Aorta (tissue), 4 donors: ENCODE results near the gene CTSF. TPM values are rescaled to one million over a fixed set of nuclear protein-coding genes. Genes with fewer than 3 reads are reported as not detected.

Experiments
- polyA plus RNA-seq, 2 donors: library from polyadenylated mRNA; stranded (reverse); fragments of 200-250 nt; gene quantifications; one replicate each; pipeline ENCODE4 v1.2.3, GENCODE V29; 2013
- total RNA-seq, 2 donors: library from RNA; stranded (reverse); fragmentation: NEBNext Ultra II Directional; extraction: Animal tissue kit (Norgen Biotek cat#: 25700); gene quantifications; one replicate each; pipeline ENCODE4 v1.2.1, GENCODE V29; 2021
- donor health status: healthy with polysubstance abuse.
- donor health status: Bipolar disorder and iron deficiency.
- donor health status: DM: no; HTN: no; CAD: no.
- donor health status: DM: yes; HTN: yes; CAD: no.

Gene CTSF
- total and polyA plus RNA-seq, 4 donors, result 38.3 to 110 (median 75.3) TPM

Other genes with a start within 250 kb of the CTSF start
- 1 to 10 TPM; 8.3 to 9.1 TPM for gene RIN1, start 232.2 kb downstream of the CTSF start, total RNA-seq
- 10 to 100 TPM in 1 of 2 donors, 1 to 10 TPM in 1; 1.8 to 13.3 TPM for gene RIN1, start 232.2 kb downstream of the CTSF start, polyA plus RNA-seq
- gene BRMS1, start 223.5 kb downstream of the CTSF start, total RNA-seq, result 10 to 100 TPM; 21.5 to 22.4 TPM
- 10 to 100 TPM; 24.4 to 55.2 TPM for gene BRMS1, start 223.5 kb downstream of the CTSF start, polyA plus RNA-seq
- 10 to 100 TPM; 11.8 to 18.8 TPM for gene B4GAT1, start 221.0 kb downstream of the CTSF start, total RNA-seq
- gene B4GAT1, start 221.0 kb downstream of the CTSF start, polyA plus RNA-seq, result 10 to 100 TPM in 1 of 2 donors, 1 to 10 TPM in 1; 7.0 to 18.3 TPM
- 1 to 10 TPM; 1.9 to 3.3 TPM for gene SLC29A2, start 196.8 kb downstream of the CTSF start, total RNA-seq
- gene SLC29A2, start 196.8 kb downstream of the CTSF start, polyA plus RNA-seq, result 1 to 10 TPM in 1 of 2 donors, under 1 TPM in 1; 0.38 to 3.9 TPM
- 1 to 10 TPM in 1 of 2 donors, under 1 TPM in 1; 0.54 to 7.0 TPM for gene NPAS4, start 147.6 kb downstream of the CTSF start, total RNA-seq
- 1 to 10 TPM in 1 of 2 donors, not detected in 1; 2.5 TPM for gene NPAS4, start 147.6 kb downstream of the CTSF start, polyA plus RNA-seq
- 10 to 100 TPM; 27.6 to 33.5 TPM for gene MRPL11, start 129.8 kb downstream of the CTSF start, total RNA-seq
- 10 to 100 TPM; 40.1 to 54.5 TPM for gene MRPL11, start 129.8 kb downstream of the CTSF start, polyA plus RNA-seq
- 10 to 100 TPM; 11.5 to 15.7 TPM for gene PELI3, start 101.7 kb downstream of the CTSF start, total RNA-seq
- 10 to 100 TPM; 14.3 to 16.3 TPM for gene PELI3, start 101.7 kb downstream of the CTSF start, polyA plus RNA-seq
- 10 to 100 TPM; 15.5 to 24.8 TPM for gene DPP3, start 88.2 kb downstream of the CTSF start, total RNA-seq
- gene DPP3, start 88.2 kb downstream of the CTSF start, polyA plus RNA-seq, result 10 to 100 TPM; 18.8 to 23.8 TPM
- 10 to 100 TPM; 27.2 to 58.1 TPM for gene BBS1, start 58.0 kb downstream of the CTSF start, total RNA-seq
- gene BBS1, start 58.0 kb downstream of the CTSF start, polyA plus RNA-seq, result 10 to 100 TPM; 18.9 to 34.9 TPM
- 10 to 100 TPM in 1 of 2 donors, 1 to 10 TPM in 1; 9.3 to 14.7 TPM for gene ZDHHC24, start 22.6 kb downstream of the CTSF start, total RNA-seq
- gene ZDHHC24, start 22.6 kb downstream of the CTSF start, polyA plus RNA-seq, result 1 to 10 TPM; 4.1 to 9.3 TPM
- 1 to 10 TPM in 1 of 2 donors, not detected in 1; 3.0 TPM for gene ACTN3, start 21.7 kb downstream of the CTSF start, total RNA-seq
- not detected for gene ACTN3, start 21.7 kb downstream of the CTSF start, polyA plus RNA-seq
- gene CCDC87, start 24.5 kb upstream of the CTSF start, total RNA-seq, result under 1 TPM; 0.19 to 0.33 TPM
- gene CCDC87, start 24.5 kb upstream of the CTSF start, polyA plus RNA-seq, result under 1 TPM in 1 of 2 donors, not detected in 1; 0.10 TPM
- gene CCS, start 24.6 kb upstream of the CTSF start, total RNA-seq, result 10 to 100 TPM; 25.7 to 48.0 TPM
- 100 to 1,000 TPM in 1 of 2 donors, 10 to 100 TPM in 1; 29.8 to 287 TPM for gene CCS, start 24.6 kb upstream of the CTSF start, polyA plus RNA-seq
- 10 to 100 TPM; 66.3 to 66.7 TPM for gene RBM14, start 48.0 kb upstream of the CTSF start, total RNA-seq
- 10 to 100 TPM; 11.4 to 41.4 TPM for gene RBM14, start 48.0 kb upstream of the CTSF start, polyA plus RNA-seq
- 10 to 100 TPM; 86.9 to 98.1 TPM for gene RBM4, start 70.1 kb upstream of the CTSF start, total RNA-seq
- gene RBM4, start 70.1 kb upstream of the CTSF start, polyA plus RNA-seq, result 10 to 100 TPM; 78.6 to 91.1 TPM
- 10 to 100 TPM in 1 of 2 donors, 1 to 10 TPM in 1; 9.2 to 16.5 TPM for gene RBM4B, start 109.3 kb upstream of the CTSF start, total RNA-seq
- 10 to 100 TPM in 1 of 2 donors, 1 to 10 TPM in 1; 7.3 to 12.3 TPM for gene RBM4B, start 109.3 kb upstream of the CTSF start, polyA plus RNA-seq
- gene SPTBN2, start 160.6 kb upstream of the CTSF start, total RNA-seq, result 10 to 100 TPM in 1 of 2 donors, 1 to 10 TPM in 1; 1.7 to 16.5 TPM
- under 1 TPM; under 0.01 to 0.08 TPM for gene SPTBN2, start 160.6 kb upstream of the CTSF start, polyA plus RNA-seq